ENCODE results near the gene ZCWPW1. TPM values are rescaled to one million over a fixed set of nuclear protein-coding genes. Genes with fewer than 3 reads are reported as not detected.
"Not testable (repeated sequence)": the region's sequence is repeated elsewhere in the genome, so short reads cannot be mapped to it uniquely, and the experiment has no call there.

Gene ZCWPW1
- total RNA-seq, 4 donors from 2014 or later: 1.8 to 19.8 (median 3.6) TPM

DNA sequence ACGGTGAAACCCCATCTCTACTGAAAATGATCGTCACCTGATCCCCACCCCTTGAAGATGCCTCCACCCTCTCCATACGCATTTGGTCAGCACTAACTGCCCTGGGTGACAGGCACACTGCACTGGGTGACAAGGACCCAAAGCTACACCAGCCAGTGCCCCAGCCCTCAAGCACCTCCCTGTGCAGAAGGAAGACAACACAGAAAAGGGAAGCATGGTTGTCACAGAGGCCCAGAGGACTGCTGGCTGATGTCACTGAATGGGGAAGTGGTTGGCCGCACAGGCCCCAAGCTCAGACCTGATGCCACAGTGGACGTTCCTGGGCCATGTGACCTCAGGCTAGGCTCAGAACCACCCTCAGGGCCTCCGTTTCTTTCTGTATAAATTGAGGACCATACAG lies 59.4 kb downstream of the ZCWPW1 start:
- Histone ChIP-seq H3K27ac (peak overlapping the region; percentile 34 to 82 (median 71)), H3K36me3 (no peaks in the 10 kb centered on the region), H3K9me3 (no peaks in the 10 kb centered on the region), H3K4me3 (peak overlapping the region in 1 of 4 donors; percentile 20), H3K4me1 (peaks cover 0 to 29% (median 7%) of the 10 kb centered on the region in 4 donors), H3K27me3 (no peaks in the 10 kb centered on the region)
- DNase-seq: peak in 2 of 3 donors; percentile 89 to 93
- TF ChIP-seq POLR2A (IDR thresholded peaks at IDR 0.05): no peak
- TF ChIP-seq, protein P1, sequence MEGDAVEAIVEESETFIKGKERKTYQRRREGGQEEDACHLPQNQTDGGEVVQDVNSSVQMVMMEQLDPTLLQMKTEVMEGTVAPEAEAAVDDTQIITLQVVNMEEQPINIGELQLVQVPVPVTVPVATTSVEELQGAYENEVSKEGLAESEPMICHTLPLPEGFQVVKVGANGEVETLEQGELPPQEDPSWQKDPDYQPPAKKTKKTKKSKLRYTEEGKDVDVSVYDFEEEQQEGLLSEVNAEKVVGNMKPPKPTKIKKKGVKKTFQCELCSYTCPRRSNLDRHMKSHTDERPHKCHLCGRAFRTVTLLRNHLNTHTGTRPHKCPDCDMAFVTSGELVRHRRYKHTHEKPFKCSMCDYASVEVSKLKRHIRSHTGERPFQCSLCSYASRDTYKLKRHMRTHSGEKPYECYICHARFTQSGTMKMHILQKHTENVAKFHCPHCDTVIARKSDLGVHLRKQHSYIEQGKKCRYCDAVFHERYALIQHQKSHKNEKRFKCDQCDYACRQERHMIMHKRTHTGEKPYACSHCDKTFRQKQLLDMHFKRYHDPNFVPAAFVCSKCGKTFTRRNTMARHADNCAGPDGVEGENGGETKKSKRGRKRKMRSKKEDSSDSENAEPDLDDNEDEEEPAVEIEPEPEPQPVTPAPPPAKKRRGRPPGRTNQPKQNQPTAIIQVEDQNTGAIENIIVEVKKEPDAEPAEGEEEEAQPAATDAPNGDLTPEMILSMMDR (IDR thresholded peaks at IDR 0.05): no peak

- Histone ChIP-seq H3K36me3 (peaks cover 0 to 6% (median 0%) of the 10 kb centered on the region in 3 donors), H3K27me3 (no peaks in the 10 kb centered on the region), H3K27ac (peak overlapping the region; percentile 25 to 82 (median 68)), H3K9me3 (no peaks in the 10 kb centered on the region), H3K4me3 (no peak overlapping the region), H3K4me1 (peaks cover 0 to 29% (median 7%) of the 10 kb centered on the region in 4 donors)
- peak in 2 of 3 donors; percentile 87 to 89 for DNase-seq
- TF ChIP-seq, protein P1 (IDR thresholded peaks at IDR 0.05): no peak
- TF ChIP-seq POLR2A (IDR thresholded peaks at IDR 0.05): no peak
Measured at GRCh38 chr7:100367676-100368613, 60.6 kb downstream of the ZCWPW1 start.

DNA sequence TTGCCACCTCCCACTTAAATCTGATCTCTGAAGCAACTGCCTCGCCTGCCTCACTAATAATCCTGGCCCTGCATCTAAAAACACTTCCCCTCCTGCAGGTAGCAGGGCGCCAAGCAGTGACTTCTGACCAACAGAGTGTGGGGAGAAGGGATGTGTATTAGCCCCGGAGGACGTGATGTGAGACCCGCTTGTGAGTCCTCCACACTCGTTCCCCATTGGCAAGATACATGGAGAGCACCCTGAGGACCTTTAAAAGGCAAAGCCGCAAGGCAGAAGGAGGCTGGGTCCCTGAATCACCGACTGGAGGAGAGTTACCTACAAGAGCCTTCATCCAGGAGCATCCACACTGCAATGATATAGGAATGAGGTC lies 61.3 kb downstream of the ZCWPW1 start:
- Histone ChIP-seq H3K4me3 (no peak overlapping the region), H3K36me3 (peaks cover 0 to 13% (median 0%) of the 10 kb centered on the region in 3 donors), H3K9me3 (no peaks in the 10 kb centered on the region), H3K27me3 (no peaks in the 10 kb centered on the region), H3K4me1 (peaks cover 0 to 29% (median 4%) of the 10 kb centered on the region in 4 donors), H3K27ac (peak overlapping the region in 3 of 4 donors; percentile 25 to 82 (median 81))
- TF ChIP-seq, protein P1 (IDR thresholded peaks at IDR 0.05): no peak
- TF ChIP-seq POLR2A (IDR thresholded peaks at IDR 0.05): no peak
- DNase-seq: no peak

- Histone ChIP-seq H3K36me3 (peaks cover 0 to 19% (median 0%) of the 10 kb centered on the region in 3 donors), H3K27me3 (no peaks in the 10 kb centered on the region), H3K27ac (peak overlapping the region in 3 of 4 donors; percentile 25 to 82 (median 81)), H3K4me1 (peaks cover 0 to 29% (median 3%) of the 10 kb centered on the region in 4 donors), H3K4me3 (no peak overlapping the region), H3K9me3 (no peaks in the 10 kb centered on the region)
- DNase-seq: peak in 2 of 3 donors; percentile 75 to 82
- TF ChIP-seq, protein P1 (IDR thresholded peaks at IDR 0.05): no peak
- TF ChIP-seq POLR2A (IDR thresholded peaks at IDR 0.05): no peak
Measured at GRCh38 chr7:100366411-100367250, 61.9 kb downstream of the ZCWPW1 start.

DNA sequence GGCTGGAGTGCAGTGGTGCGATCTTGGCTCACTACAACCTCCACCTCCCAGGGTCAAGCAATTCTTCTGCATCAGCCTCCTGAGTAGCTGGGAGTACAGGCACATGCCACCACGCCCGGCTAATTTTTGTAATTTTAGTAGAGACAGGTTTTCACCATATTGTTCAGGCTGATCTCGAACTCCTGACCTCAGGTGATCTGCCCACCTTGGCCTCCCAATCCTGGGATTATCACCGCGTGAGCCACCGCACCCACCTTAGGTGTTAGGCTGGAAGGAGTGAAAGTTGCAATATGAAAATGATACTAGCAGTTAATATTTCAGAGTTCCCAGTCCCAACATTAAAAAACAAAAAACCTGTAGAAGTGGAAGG lies 62.5 kb downstream of the ZCWPW1 start:
- H3K27me3 ChIP-seq, H3K4me3 ChIP-seq, DNase-seq, H3K9me3 ChIP-seq: not testable (repeated sequence)
- H3K27ac ChIP-seq: peak overlapping the region in 3 of 4 donors; percentile 25 to 82 (median 81)
- H3K36me3 ChIP-seq: peaks cover 0 to 26% (median 0%) of the 10 kb centered on the region in 3 donors
- H3K4me1 ChIP-seq: peaks cover 0 to 29% (median 3%) of the 10 kb centered on the region in 4 donors

All from Peyer's patch (tissue), 4 donors.